ENCODE measurements around the gene PSAT1. TPM values are rescaled to one million over a fixed set of nuclear protein-coding genes. Genes with fewer than 3 reads are reported as not detected.

The PSAT1 gene
- total RNA-seq, 1 donor from 2014 or later: 32.5 TPM

DNA sequence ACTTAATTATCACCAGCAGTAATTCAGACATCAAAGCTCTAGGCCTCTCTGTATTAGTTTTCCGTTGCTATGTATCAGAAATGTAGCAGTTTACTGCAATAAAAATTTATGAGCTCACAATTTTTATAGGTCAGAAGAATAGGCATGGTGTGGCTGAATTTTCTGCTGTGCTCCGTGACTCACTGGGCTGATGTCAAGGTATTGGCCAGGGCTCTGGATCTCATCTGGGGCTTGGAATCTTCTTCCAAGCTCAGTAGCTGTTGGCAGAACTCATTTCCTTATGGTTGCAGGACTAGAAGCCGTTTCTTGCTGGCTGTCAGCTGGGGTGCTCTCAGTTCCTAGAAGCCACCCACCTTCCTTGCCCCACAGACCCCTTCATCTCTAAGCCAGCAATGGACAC, 66.3 kb downstream of the PSAT1 start:
- Mint-ChIP-seq H3K27ac (no peak overlapping the region), H3K4me1 (peaks cover 10% of the 10 kb centered on the region), H3K27me3 (ENCODE audit: low read depth) (no peaks in the 10 kb centered on the region), H3K4me3 (no peak overlapping the region), H3K9me3 (no peaks in the 10 kb centered on the region), H3K36me3 (no peaks in the 10 kb centered on the region)
- no peak for DNase-seq (ENCODE audit: low spot score in 2 of 2, unreplicated experiment in 2 of 2)
- TF ChIP-seq, protein P1, sequence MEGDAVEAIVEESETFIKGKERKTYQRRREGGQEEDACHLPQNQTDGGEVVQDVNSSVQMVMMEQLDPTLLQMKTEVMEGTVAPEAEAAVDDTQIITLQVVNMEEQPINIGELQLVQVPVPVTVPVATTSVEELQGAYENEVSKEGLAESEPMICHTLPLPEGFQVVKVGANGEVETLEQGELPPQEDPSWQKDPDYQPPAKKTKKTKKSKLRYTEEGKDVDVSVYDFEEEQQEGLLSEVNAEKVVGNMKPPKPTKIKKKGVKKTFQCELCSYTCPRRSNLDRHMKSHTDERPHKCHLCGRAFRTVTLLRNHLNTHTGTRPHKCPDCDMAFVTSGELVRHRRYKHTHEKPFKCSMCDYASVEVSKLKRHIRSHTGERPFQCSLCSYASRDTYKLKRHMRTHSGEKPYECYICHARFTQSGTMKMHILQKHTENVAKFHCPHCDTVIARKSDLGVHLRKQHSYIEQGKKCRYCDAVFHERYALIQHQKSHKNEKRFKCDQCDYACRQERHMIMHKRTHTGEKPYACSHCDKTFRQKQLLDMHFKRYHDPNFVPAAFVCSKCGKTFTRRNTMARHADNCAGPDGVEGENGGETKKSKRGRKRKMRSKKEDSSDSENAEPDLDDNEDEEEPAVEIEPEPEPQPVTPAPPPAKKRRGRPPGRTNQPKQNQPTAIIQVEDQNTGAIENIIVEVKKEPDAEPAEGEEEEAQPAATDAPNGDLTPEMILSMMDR (IDR thresholded peaks at IDR 0.05; ENCODE audit: unreplicated experiment): no peak

DNA sequence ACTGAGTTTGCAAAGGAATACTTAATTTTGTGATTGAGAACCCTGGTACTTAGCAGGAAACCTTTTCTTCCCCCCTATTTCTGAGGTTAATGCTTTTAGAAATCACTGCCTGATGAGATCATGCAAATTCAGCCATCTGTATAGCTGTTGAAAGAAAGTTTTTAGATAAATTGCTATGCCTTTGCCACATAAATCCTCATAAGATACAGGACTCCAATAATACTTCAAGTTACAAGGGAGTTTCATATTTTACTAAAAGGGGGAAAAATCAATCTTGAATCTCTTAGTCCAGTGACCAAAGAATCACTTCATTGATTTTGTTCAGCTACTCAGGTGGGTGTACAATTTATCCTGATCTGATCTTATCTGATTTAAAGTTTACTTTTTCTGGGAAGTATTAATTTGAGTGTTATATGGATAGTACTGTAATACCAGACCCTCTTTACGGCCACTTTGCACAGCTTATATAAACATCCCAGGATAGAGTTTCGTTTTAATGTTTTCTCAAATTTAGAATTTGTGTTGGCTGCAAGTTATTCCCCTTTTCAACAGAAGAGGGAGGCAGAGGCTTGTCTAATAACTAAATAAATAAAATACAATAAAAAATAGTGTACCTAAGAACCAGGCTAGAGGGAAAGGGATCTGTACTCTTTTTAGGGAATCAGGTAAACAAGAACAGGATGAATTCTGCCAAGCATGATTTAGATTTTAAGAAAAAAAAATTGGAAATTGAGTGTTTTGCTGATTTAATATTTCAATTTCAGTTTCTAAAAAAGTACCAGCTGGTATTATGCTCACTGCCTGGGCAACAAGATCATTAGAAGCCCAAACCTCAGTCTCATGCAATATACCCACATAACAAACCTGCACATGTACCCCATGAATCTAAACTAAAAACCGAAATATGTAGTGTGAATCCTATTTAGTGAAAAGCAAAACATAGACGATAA, 69.1 kb downstream of the PSAT1 start:
- no peak overlapping the region for H3K27ac Mint-ChIP-seq

DNA sequence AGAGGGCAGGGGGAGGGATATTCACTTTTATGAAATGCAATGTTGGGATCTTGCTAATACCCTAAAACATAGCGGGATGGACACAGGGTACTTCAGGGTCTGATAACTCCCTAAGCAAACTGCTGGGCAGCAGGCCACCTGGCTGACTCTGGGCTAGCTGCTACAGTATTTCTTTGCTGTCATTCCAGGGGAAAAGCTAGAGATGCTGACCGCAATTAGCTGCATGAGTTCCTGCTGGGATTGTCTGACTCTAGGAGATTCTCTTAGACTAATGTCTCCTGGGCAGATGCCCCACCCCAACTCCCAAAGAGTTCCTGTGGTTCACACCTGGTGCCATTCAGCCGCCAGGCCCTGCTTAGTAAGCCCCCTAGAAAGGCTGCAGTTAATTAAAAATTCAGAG, 69.9 kb downstream of the PSAT1 start:
- no peaks in the 10 kb centered on the region for H3K36me3 Mint-ChIP-seq
- H3K27me3 Mint-ChIP-seq (ENCODE audit: low read depth): no peaks in the 10 kb centered on the region
- H3K4me1 Mint-ChIP-seq: peaks cover 10% of the 10 kb centered on the region
- TF ChIP-seq, protein P1 (IDR thresholded peaks at IDR 0.05; ENCODE audit: unreplicated experiment): no peak
- DNase-seq (ENCODE audit: low spot score in 2 of 2, unreplicated experiment in 2 of 2): no peak
- no peaks in the 10 kb centered on the region for H3K9me3 Mint-ChIP-seq
- no peak overlapping the region for H3K27ac Mint-ChIP-seq
- H3K4me3 Mint-ChIP-seq: no peak overlapping the region

More for the DNA sequence above, 69.1 kb downstream of the PSAT1 start:
- no peaks in the 10 kb centered on the region for H3K9me3 Mint-ChIP-seq
- TF ChIP-seq, protein P1 (IDR thresholded peaks at IDR 0.05; ENCODE audit: unreplicated experiment): peak; percentile 74
- H3K36me3 Mint-ChIP-seq: no peaks in the 10 kb centered on the region
- H3K27me3 Mint-ChIP-seq (ENCODE audit: low read depth): no peaks in the 10 kb centered on the region
- H3K4me1 Mint-ChIP-seq: peaks cover 10% of the 10 kb centered on the region
- no peak for DNase-seq (ENCODE audit: low spot score in 2 of 2, unreplicated experiment in 2 of 2)
- no peak overlapping the region for H3K4me3 Mint-ChIP-seq

DNA sequence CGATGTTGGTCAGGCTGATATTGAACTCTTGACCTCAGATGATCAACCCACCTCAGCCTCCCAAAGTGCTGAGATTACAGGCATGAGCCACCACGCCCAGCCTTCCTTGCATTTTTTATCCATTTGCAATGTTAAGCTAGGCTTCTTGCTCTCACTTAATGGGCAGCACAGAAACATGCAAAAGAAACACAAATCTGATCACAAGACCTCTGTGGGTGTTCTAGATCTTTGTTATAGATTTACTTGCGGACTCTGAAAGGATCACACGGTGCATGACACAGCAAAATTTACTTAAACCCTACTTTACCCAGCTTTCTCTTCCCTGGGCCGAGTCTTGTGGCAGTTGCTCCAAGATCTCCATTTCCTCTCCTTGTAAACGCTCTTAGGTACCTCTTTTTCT, 71.3 kb downstream of the PSAT1 start:
- Mint-ChIP-seq H3K9me3 (no peaks in the 10 kb centered on the region), H3K36me3 (no peaks in the 10 kb centered on the region), H3K4me3 (no peak overlapping the region), H3K4me1 (peaks cover 10% of the 10 kb centered on the region), H3K27me3 (ENCODE audit: low read depth) (peaks cover 8% of the 10 kb centered on the region), H3K27ac (no peak overlapping the region)
- no peak for DNase-seq (ENCODE audit: low spot score in 2 of 2, unreplicated experiment in 2 of 2)
- TF ChIP-seq, protein P1 (IDR thresholded peaks at IDR 0.05; ENCODE audit: unreplicated experiment): no peak

DNA sequence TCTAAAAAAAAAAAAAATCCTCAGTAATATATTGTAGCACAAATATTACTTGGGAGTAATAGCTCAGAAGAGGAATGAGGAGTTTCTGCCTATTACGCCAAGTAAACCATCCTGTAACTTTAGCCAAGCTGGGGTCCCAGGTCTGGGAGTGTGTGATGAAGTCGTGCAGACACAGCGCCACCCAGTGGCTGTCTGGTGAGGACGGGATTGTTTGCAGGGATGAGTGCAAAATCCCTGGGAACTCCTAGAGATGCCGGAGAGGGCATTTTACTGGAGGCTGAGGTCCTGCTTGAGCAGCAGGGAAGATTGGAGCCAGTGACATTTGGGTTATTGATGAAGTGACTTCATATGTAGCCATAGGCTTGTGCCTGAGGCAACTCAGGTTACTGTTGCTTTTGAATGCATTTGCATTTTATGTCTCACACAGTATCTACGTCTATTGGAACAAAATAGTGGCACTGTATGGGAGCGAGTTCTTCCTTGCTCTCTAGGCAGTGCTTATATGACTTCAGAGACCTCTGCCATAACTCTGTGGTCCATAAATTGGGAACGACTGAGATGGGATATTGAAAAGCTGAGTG, 72.8 kb downstream of the PSAT1 start:
- H3K4me1 Mint-ChIP-seq: peaks cover 10% of the 10 kb centered on the region
- TF ChIP-seq, protein P1 (IDR thresholded peaks at IDR 0.05; ENCODE audit: unreplicated experiment): peak; percentile 88
- H3K27ac Mint-ChIP-seq: no peak overlapping the region
- peak; percentile 40 to 85 for DNase-seq (ENCODE audit: low spot score in 2 of 2, unreplicated experiment in 2 of 2)
- H3K9me3 Mint-ChIP-seq: no peaks in the 10 kb centered on the region
- no peaks in the 10 kb centered on the region for H3K36me3 Mint-ChIP-seq
- H3K27me3 Mint-ChIP-seq (ENCODE audit: low read depth): peaks cover 15% of the 10 kb centered on the region
- H3K4me3 Mint-ChIP-seq: no peak overlapping the region
